ENCODE results near the gene TPM2. TPM values are rescaled to one million over a fixed set of nuclear protein-coding genes. Genes with fewer than 3 reads are reported as not detected.

TPM2 gene
- total RNA-seq, 1 donor from 2014 or later = 1,217 TPM

- ATAC-seq (no peak), DNase-seq (no peak)
- intact Hi-C loops (cut with micrococcal nuclease) = no loop called here
Measured at GRCh38 chr9:35682051-35682450, 7.7 kb downstream of the TPM2 start.

DNA sequence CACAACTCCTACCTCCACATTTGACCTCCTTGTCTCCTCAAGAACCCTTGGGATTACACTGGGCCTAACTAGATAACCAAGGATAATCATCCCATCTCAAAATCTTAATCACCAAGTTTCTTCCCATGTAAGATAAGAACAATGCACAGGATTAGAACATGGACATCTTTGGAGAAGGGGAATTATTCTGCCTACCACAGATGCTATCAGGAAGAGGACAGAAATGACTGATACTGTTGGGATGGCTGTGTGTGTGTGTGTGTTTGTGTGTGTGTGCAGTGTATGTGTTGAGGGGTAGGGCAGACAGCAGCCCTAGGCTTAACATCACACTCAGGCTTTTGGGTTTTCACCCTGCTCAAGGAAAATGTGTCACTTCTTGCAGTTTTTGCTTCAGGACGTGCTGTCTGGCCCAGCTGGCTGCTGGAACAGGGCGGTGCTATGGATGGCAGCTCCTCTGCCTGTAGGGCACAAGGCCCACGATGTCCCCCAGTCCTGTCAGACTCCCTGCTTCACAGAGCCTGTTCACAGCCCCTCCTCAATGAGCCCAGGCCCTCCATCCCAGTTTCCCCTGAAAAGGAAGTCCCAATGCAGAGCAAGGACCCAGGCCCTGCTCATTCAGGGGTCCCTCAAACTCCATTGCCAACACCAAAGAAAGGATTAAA is 8.3 kb downstream of the TPM2 start:
- intact Hi-C loops (cut with micrococcal nuclease) = no loop called here
- ATAC-seq (no peak), DNase-seq (no peak)

- intact Hi-C loops (cut with micrococcal nuclease) = no loop called here
- ATAC-seq (peak; percentile 12), DNase-seq (no peak)
Measured at GRCh38 chr9:35680331-35681105, 9.2 kb downstream of the TPM2 start.

- DNase-seq = no peak
- ATAC-seq = no peak
- intact Hi-C loops (cut with micrococcal nuclease) = no loop called here
Measured at GRCh38 chr9:35679766-35680330, 9.9 kb downstream of the TPM2 start.

GRCh38 chr9:35679091-35679490 is 10.6 kb downstream of the TPM2 start:
- ATAC-seq (no peak), DNase-seq (no peak)
- intact Hi-C loops (cut with micrococcal nuclease) = no loop called here

- ATAC-seq (peak; percentile 51), DNase-seq (peak; percentile 71)
- intact Hi-C loops (cut with micrococcal nuclease) = no loop called here
Measured at GRCh38 chr9:35675732-35676392, 13.9 kb downstream of the TPM2 start.

GRCh38 chr9:35675204-35675603 is 14.5 kb downstream of the TPM2 start:
- no peak for ATAC-seq
- intact Hi-C loops (cut with micrococcal nuclease) = no loop called here
- DNase-seq = no peak

DNA sequence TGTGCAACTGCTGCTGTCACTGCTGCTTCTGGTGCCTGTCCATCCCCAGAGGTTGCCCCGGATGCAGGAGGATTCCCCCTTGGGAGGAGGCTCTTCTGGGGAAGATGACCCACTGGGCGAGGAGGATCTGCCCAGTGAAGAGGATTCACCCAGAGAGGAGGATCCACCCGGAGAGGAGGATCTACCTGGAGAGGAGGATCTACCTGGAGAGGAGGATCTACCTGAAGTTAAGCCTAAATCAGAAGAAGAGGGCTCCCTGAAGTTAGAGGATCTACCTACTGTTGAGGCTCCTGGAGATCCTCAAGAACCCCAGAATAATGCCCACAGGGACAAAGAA is 15.7 kb downstream of the TPM2 start:
- intact Hi-C loops (cut with micrococcal nuclease) = no loop called here
- DNase-seq (no peak), ATAC-seq (no peak)

GRCh38 chr9:35673132-35674024 is 16.3 kb downstream of the TPM2 start, which contains the start of gene CA9:
TSS of gene CA9 (plus strand) at chr9:35673928. CDS start at chr9:35673960, 32 bp downstream.
- DNase-seq = peak; percentile 77
- peak; percentile 89 for ATAC-seq
- intact Hi-C loops (cut with micrococcal nuclease) = no loop called here

GRCh38 chr9:35669331-35670145 is 20.2 kb downstream of the TPM2 start:
- ATAC-seq (no peak), DNase-seq (no peak)
- intact Hi-C loops (cut with micrococcal nuclease) = no loop called here

DNA sequence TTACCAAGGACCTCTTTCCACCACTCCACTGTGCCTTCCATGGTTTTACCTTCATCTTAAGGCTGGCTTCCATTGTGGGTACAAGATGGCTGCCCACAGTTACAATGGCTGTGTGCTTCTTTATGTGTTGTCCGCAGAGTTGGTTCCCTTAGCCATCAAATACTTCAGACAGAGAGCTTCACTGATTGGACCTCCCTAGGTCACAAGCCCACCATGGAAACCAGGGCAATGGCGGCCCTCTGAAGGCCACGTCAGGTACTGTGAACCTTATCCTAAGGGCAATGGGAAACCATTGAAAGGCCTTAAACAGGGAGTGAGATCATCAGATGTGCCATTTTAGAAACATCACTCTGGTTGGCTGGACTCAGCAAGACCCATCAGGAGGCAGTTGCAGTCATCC is 21.8 kb downstream of the TPM2 start:
- intact Hi-C loops (cut with micrococcal nuclease) = no loop called here
- no peak for DNase-seq
- no peak for ATAC-seq

DNA sequence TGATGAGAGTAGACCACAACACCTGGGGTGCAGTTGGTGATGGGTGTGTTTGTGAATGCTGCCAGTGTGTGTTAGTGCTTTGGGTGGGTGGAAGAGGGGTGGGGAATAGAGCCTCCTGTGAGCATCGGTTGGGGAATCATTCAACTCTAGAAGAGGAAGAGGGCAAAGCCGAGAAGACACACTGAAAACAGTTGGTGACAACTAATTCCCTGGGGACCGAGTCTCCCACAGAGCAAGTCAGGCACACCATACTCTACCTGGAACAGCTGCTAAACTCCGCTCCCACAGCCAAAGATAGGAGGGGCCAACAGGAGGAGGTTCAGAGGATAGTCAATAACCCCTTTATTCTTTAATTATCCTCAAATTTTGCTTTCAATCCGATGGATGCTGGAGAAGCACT is 23.2 kb downstream of the TPM2 start:
- DNase-seq = no peak
- intact Hi-C loops (cut with micrococcal nuclease) = no loop called here
- ATAC-seq = no peak

DNA sequence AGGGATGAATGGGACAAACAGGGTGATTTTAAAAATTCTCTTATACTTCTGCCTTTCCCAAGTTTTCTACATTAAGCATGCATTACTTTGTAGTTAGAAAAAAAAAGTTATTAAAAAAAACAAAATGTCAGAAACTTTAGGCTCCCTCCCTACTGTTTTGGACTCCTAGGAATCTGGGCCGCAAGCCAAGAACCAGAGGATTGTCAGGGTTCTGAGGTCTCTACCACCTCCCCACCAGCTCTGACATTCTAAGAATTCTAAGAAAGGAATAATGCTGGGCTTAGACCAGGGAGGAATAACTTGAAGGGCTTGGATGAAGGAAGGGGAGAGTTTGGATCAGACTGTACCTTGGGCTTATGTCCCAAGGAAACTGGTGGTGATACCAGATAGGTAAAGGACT is 23.7 kb downstream of the TPM2 start:
- no peak for DNase-seq
- ATAC-seq = no peak
- intact Hi-C loops (cut with micrococcal nuclease) = no loop called here

DNA sequence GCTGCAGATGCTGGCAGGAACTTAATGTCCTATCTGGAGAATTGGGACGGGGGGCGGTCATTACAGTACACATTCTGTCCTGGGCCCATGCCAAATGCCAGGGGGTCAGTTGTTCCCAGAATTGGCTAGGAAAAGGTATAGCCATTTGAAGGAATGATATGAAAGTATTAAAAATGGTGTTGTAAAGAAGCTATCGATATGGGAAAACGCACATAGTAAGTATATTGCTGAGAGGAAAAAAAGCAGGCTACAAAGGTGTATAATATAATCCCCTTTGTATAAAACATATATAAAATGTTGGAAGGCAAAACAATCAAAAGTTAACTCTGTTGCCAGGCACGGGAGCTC is 24.3 kb downstream of the TPM2 start:
- intact Hi-C loops (cut with micrococcal nuclease) = no loop called here
- ATAC-seq = no peak
- no peak for DNase-seq

- intact Hi-C loops (cut with micrococcal nuclease) = no loop called here
- ATAC-seq (peak; percentile 84), DNase-seq (peak; percentile 90)
Measured at GRCh38 chr9:35664531-35665470, 24.9 kb downstream of the TPM2 start, which contains the start of gene ARHGEF39. TSS of gene ARHGEF39 (minus strand) at chr9:35665195. CDS start at chr9:35665169, 26 bp downstream.

DNA sequence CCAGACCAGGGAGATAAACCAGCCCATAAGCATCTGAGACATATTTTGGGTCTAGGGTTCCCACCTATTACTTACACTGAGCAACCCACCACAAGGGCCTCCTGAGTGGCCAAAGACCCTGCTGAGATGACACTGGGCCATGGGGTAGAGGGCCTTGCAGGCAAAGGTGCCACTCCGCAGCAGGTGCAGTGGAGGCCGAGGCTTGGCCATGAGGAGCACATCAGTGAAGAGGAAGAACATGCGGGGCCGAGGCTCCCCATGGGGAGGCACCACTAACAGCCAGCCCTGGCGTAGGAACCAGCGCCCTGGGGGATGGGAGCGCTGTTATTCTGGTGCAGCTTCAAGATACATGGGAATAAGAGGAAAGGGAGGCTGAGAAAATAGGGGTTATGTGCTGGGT is 27.3 kb downstream of the TPM2 start:
- intact Hi-C loops (cut with micrococcal nuclease) = no loop called here
- ATAC-seq (no peak), DNase-seq (no peak)

GRCh38 chr9:35661756-35662350 is 27.9 kb downstream of the TPM2 start:
- ATAC-seq = no peak
- no peak for DNase-seq
- intact Hi-C loops (cut with micrococcal nuclease) = no loop called here

All from left ventricle myocardium superior (tissue), 1 donor.